Inflammatory macrophage treated with lipopolysaccharide for 1 hour (primary cell): Measurements from ENCODE around the gene WDR53.
"Not testable (repeated sequence)": the region's sequence is repeated elsewhere in the genome, so short reads cannot be mapped to it uniquely, and the experiment has no call there.

Source experiments
- DNase-seq, 2 donors: peaks; one replicate each; pipeline ENCODE4 v3.0.0-alpha.2; 2020 to 2022

The WDR53 gene

GRCh38 chr3:196517162-196517800, 51.1 kb downstream of the WDR53 start:
- no peak for DNase-seq

- DNase-seq: no peak
These were observed 53.3 kb downstream of the WDR53 start, which contains the start of gene SMCO1 for GRCh38 chr3:196514913-196515621. SMCO1 (minus strand) TSS chr3:196515346; CDS start chr3:196515209, 137 bp downstream.

- no peak for DNase-seq
These were observed 54.0 kb downstream of the WDR53 start for GRCh38 chr3:196514350-196514716.

GRCh38 chr3:196513697-196514349, 54.5 kb downstream of the WDR53 start:
- DNase-seq: no peak

GRCh38 chr3:196511646-196512425, 56.5 kb downstream of the WDR53 start:
- DNase-seq: not testable (repeated sequence)

- not testable (repeated sequence) for DNase-seq
These were observed 57.2 kb downstream of the WDR53 start for GRCh38 chr3:196511108-196511507.

GRCh38 chr3:196506687-196507086, 61.7 kb downstream of the WDR53 start:
- DNase-seq: no peak

GRCh38 chr3:196504556-196504955, 63.8 kb downstream of the WDR53 start:
- DNase-seq: no peak
